ENCODE results near the gene GLIS2.

The GLIS2 gene

GRCh38 chr16:4353675-4354074 lies 37.8 kb downstream of the GLIS2 start:
- no peaks in the 10 kb centered on the region for H3K4me1 ChIP-seq (ENCODE audit: control insufficient read depth, insufficient read depth, low read length)
- WGBS, 2 experiments: 90 to 92% methylated on average over 4 of the region's 4 CpGs
- no peak overlapping the region for H3K27ac ChIP-seq (ENCODE audit: insufficient read depth, low read depth, low read length, poor library complexity, severe bottlenecking)
- H3K4me3 ChIP-seq (ENCODE audit: insufficient read depth, low read depth, low read length): no peak overlapping the region
- no peaks in the 10 kb centered on the region for H3K9me3 ChIP-seq (ENCODE audit: control insufficient read depth, low read length)
- H3K27me3 ChIP-seq (ENCODE audit: control insufficient read depth, insufficient read depth, low read length, poor library complexity, severe bottlenecking): peaks cover 5% of the 10 kb centered on the region
- no peaks in the 10 kb centered on the region for H3K36me3 ChIP-seq (ENCODE audit: control insufficient read depth, insufficient read depth, low read length)

- H3K9me3 ChIP-seq (ENCODE audit: control insufficient read depth, low read length): no peaks in the 10 kb centered on the region
- no peaks in the 10 kb centered on the region for H3K36me3 ChIP-seq (ENCODE audit: control insufficient read depth, insufficient read depth, low read length)
- no peak overlapping the region for H3K4me3 ChIP-seq (ENCODE audit: insufficient read depth, low read depth, low read length)
- 94 to 95% methylated on average over 20 of the region's 20 CpGs for WGBS, 2 experiments
- no peaks in the 10 kb centered on the region for H3K4me1 ChIP-seq (ENCODE audit: control insufficient read depth, insufficient read depth, low read length)
- H3K27me3 ChIP-seq (ENCODE audit: control insufficient read depth, insufficient read depth, low read length, poor library complexity, severe bottlenecking): peaks cover 5% of the 10 kb centered on the region
- H3K27ac ChIP-seq (ENCODE audit: insufficient read depth, low read depth, low read length, poor library complexity, severe bottlenecking): no peak overlapping the region
These were observed 38.9 kb downstream of the GLIS2 start for GRCh38 chr16:4354512-4355409.

- Histone ChIP-seq H3K27me3 (ENCODE audit: control insufficient read depth, insufficient read depth, low read length, poor library complexity, severe bottlenecking) (peaks cover under 1% of the 10 kb centered on the region), H3K36me3 (ENCODE audit: control insufficient read depth, insufficient read depth, low read length) (no peaks in the 10 kb centered on the region), H3K9me3 (ENCODE audit: control insufficient read depth, low read length) (no peaks in the 10 kb centered on the region), H3K4me3 (ENCODE audit: insufficient read depth, low read depth, low read length) (no peak overlapping the region), H3K4me1 (ENCODE audit: control insufficient read depth, insufficient read depth, low read length) (no peaks in the 10 kb centered on the region), H3K27ac (ENCODE audit: insufficient read depth, low read depth, low read length, poor library complexity, severe bottlenecking) (no peak overlapping the region)
- 92 to 93% methylated on average over 7 of the region's 7 CpGs for WGBS, 2 experiments
These were observed 41.0 kb downstream of the GLIS2 start for GRCh38 chr16:4356820-4357219.

GRCh38 chr16:4358236-4358635 lies 42.4 kb downstream of the GLIS2 start:
- Histone ChIP-seq H3K4me1 (ENCODE audit: control insufficient read depth, insufficient read depth, low read length) (no peaks in the 10 kb centered on the region), H3K9me3 (ENCODE audit: control insufficient read depth, low read length) (no peaks in the 10 kb centered on the region), H3K4me3 (ENCODE audit: insufficient read depth, low read depth, low read length) (no peak overlapping the region), H3K27me3 (ENCODE audit: control insufficient read depth, insufficient read depth, low read length, poor library complexity, severe bottlenecking) (no peaks in the 10 kb centered on the region), H3K27ac (ENCODE audit: insufficient read depth, low read depth, low read length, poor library complexity, severe bottlenecking) (no peak overlapping the region), H3K36me3 (ENCODE audit: control insufficient read depth, insufficient read depth, low read length) (no peaks in the 10 kb centered on the region)
- 95% methylated on average over 19 of the region's 19 CpGs for WGBS, 2 experiments

GRCh38 chr16:4358831-4359561 lies 43.1 kb downstream of the GLIS2 start:
- WGBS, 2 experiments: 41 to 45% methylated on average over 19 of the region's 19 CpGs
- H3K36me3 ChIP-seq (ENCODE audit: control insufficient read depth, insufficient read depth, low read length): no peaks in the 10 kb centered on the region
- H3K27me3 ChIP-seq (ENCODE audit: control insufficient read depth, insufficient read depth, low read length, poor library complexity, severe bottlenecking): no peaks in the 10 kb centered on the region
- H3K4me3 ChIP-seq (ENCODE audit: insufficient read depth, low read depth, low read length): no peak overlapping the region
- H3K4me1 ChIP-seq (ENCODE audit: control insufficient read depth, insufficient read depth, low read length): no peaks in the 10 kb centered on the region
- no peaks in the 10 kb centered on the region for H3K9me3 ChIP-seq (ENCODE audit: control insufficient read depth, low read length)
- no peak overlapping the region for H3K27ac ChIP-seq (ENCODE audit: insufficient read depth, low read depth, low read length, poor library complexity, severe bottlenecking)

- no peak overlapping the region for H3K27ac ChIP-seq (ENCODE audit: insufficient read depth, low read depth, low read length, poor library complexity, severe bottlenecking)
These were observed 44.0 kb downstream of the GLIS2 start for GRCh38 chr16:4359914-4360313.

GRCh38 chr16:4360538-4361021 lies 44.7 kb downstream of the GLIS2 start:
- no peaks in the 10 kb centered on the region for H3K4me1 ChIP-seq (ENCODE audit: control insufficient read depth, insufficient read depth, low read length)
- no peak overlapping the region for H3K4me3 ChIP-seq (ENCODE audit: insufficient read depth, low read depth, low read length)
- no peaks in the 10 kb centered on the region for H3K9me3 ChIP-seq (ENCODE audit: control insufficient read depth, low read length)
- H3K27me3 ChIP-seq (ENCODE audit: control insufficient read depth, insufficient read depth, low read length, poor library complexity, severe bottlenecking): no peaks in the 10 kb centered on the region
- no peaks in the 10 kb centered on the region for H3K36me3 ChIP-seq (ENCODE audit: control insufficient read depth, insufficient read depth, low read length)
- 74 to 79% methylated on average over 11 of the region's 11 CpGs for WGBS, 2 experiments
- no peak overlapping the region for H3K27ac ChIP-seq (ENCODE audit: insufficient read depth, low read depth, low read length, poor library complexity, severe bottlenecking)

More at GRCh38 chr16:4359914-4360313, 44.0 kb downstream of the GLIS2 start:
- Histone ChIP-seq H3K4me1 (ENCODE audit: control insufficient read depth, insufficient read depth, low read length) (no peaks in the 10 kb centered on the region), H3K36me3 (ENCODE audit: control insufficient read depth, insufficient read depth, low read length) (no peaks in the 10 kb centered on the region), H3K9me3 (ENCODE audit: control insufficient read depth, low read length) (no peaks in the 10 kb centered on the region), H3K27me3 (ENCODE audit: control insufficient read depth, insufficient read depth, low read length, poor library complexity, severe bottlenecking) (no peaks in the 10 kb centered on the region), H3K4me3 (ENCODE audit: insufficient read depth, low read depth, low read length) (no peak overlapping the region)
- 91 to 93% methylated on average over 3 of the region's 3 CpGs for WGBS, 2 experiments

GRCh38 chr16:4361033-4361943 lies 45.4 kb downstream of the GLIS2 start:
- Histone ChIP-seq H3K9me3 (ENCODE audit: control insufficient read depth, low read length) (no peaks in the 10 kb centered on the region), H3K27me3 (ENCODE audit: control insufficient read depth, insufficient read depth, low read length, poor library complexity, severe bottlenecking) (no peaks in the 10 kb centered on the region), H3K4me1 (ENCODE audit: control insufficient read depth, insufficient read depth, low read length) (no peaks in the 10 kb centered on the region), H3K36me3 (ENCODE audit: control insufficient read depth, insufficient read depth, low read length) (no peaks in the 10 kb centered on the region), H3K27ac (ENCODE audit: insufficient read depth, low read depth, low read length, poor library complexity, severe bottlenecking) (no peak overlapping the region), H3K4me3 (ENCODE audit: insufficient read depth, low read depth, low read length) (no peak overlapping the region)
- 94 to 95% methylated on average over 28 of the region's 28 CpGs for WGBS, 2 experiments

GRCh38 chr16:4361944-4362311 lies 46.1 kb downstream of the GLIS2 start:
- 94% methylated on average over 12 of the region's 12 CpGs for WGBS, 2 experiments
- Histone ChIP-seq H3K36me3 (ENCODE audit: control insufficient read depth, insufficient read depth, low read length) (no peaks in the 10 kb centered on the region), H3K27me3 (ENCODE audit: control insufficient read depth, insufficient read depth, low read length, poor library complexity, severe bottlenecking) (no peaks in the 10 kb centered on the region), H3K4me1 (ENCODE audit: control insufficient read depth, insufficient read depth, low read length) (no peaks in the 10 kb centered on the region), H3K9me3 (ENCODE audit: control insufficient read depth, low read length) (no peaks in the 10 kb centered on the region), H3K4me3 (ENCODE audit: insufficient read depth, low read depth, low read length) (no peak overlapping the region), H3K27ac (ENCODE audit: insufficient read depth, low read depth, low read length, poor library complexity, severe bottlenecking) (no peak overlapping the region)
